NCI-H524 treated with DMSO at 0.1 percent for 48 hours (cell line): ENCODE data around the gene ETV6.

Experiments
- DNase-seq: peaks from one replicate; lab custom pipeline; 2025; lab: John Stamatoyannopoulos, UW

Gene ETV6

DNA sequence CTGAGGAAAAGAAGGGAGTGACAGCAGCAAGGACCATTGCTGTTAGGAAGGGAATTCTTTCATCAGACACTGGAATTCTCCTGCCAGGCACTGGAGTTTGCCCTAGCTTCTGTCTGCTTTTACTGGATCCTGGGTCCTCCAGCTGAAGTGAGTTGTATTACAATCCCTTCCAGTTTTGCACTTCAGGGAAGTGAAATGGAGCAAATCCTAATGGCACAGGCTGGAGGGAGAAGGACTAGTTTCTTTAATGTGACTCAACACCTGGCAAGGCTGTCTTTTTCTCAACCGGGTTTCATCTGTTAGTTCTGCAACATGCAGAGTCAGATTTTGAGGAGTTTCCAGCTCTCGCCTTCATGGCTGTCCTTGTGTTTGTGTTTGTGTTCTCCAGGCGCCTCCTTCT, 45.8 kb downstream of the ETV6 start:
- DNase-seq: no peak

DNA sequence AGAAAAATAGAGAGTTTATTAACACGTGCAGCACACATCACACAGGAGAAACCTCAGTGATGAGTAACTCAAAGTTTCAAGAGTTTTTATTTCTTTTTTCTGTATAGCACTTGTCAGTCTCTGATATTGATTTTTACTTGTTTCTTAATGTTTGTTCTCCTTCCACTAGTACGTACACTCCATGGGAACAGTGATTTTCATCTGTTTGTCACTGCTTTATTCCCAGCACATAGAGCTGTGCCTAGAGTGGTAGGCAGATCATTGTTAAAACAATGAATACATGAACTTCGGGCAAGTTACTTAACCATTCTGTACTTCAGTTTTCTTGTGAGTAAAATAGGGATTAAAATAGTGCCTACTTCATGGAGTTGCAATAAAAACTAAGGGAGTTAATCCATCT, 46.6 kb downstream of the ETV6 start:
- no peak for DNase-seq

DNA sequence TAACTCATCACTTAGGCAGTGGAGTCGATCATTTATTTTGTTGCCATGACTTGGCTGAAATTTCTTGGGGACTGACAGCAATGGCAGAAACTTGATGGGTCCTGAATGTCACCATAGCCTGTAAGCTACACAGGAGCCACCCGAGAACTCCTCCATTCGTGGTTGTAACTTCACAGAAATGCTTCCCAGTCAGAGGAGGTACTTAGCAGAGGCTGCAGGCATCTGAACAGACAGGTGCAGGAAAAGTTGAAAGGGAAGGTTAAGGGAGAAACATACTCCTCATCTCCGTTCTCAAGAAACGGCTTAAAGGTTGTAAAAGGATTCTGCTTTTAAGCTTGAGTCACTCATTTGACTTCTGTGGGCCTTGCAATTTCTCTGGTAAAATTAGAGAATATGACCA, 47.7 kb downstream of the ETV6 start:
- no peak for DNase-seq

GRCh38 chr12:11697670-11698387, 48.4 kb downstream of the ETV6 start:
- DNase-seq: no peak

GRCh38 chr12:11698729-11699128, 49.3 kb downstream of the ETV6 start:
- no peak for DNase-seq

GRCh38 chr12:11701433-11701832, 52.0 kb downstream of the ETV6 start:
- DNase-seq: no peak

DNA sequence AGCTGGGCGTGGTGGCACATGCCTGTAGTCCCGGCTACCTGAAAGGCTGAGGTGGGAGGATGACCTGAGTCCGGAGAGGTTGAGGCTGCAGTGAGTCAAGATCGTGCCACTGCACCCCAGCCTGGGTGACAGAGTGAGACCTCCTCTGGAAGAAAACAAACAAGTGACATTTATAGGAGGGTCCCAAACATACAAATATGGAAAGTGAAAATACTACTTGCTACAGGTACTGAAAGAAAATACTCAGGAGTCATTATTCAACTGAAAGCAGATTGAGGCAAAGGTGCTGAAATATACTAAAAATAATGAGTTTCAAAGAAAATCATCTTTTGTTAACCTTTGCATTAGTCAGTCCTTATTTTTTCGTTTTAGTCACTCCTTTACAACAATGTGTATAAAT, 53.5 kb downstream of the ETV6 start:
- DNase-seq: no peak

GRCh38 chr12:11703378-11703777, 53.9 kb downstream of the ETV6 start:
- no peak for DNase-seq

DNA sequence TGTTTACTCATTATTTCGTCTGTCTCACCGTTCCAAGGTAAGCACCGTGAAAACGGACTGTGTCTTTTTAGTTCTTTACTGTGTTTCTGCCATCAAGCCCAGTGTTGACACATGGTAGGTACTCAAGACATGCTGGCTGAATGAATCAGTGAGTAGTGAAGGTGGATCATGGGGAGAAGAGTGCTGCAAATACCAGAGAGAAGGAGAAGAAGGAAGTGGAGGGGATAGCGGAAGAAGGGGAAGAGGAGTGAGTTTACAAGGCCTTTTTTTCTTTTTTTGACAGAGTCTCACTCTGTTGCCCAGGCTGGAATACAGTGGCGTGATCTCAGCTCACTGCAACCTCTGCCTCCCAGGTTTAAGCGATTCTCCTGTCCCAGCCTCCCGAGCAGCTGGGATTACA, 54.6 kb downstream of the ETV6 start:
- no peak for DNase-seq

- no peak for DNase-seq
These were observed 55.5 kb downstream of the ETV6 start for GRCh38 chr12:11705010-11705409.

GRCh38 chr12:11706509-11707379, 57.3 kb downstream of the ETV6 start:
- no peak for DNase-seq

DNA sequence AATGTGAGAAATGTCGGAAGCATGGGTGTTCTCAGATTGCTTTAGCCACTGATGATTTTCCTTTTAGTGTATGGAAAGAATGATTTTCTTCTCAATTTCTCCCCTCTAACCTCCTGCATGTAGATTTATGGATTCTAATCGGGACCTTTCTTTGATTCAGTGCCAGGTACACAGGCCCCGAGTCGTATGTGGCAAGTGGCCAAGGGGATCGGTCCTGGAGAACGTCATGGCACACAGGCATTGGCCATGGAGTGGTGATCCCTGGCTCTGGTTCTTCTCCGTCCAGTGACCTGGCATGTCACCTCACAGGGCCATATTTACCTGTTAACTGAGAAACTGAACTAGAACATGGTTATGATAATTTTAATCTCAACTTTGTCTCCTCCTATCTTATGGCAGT, 58.1 kb downstream of the ETV6 start:
- DNase-seq: no peak

DNA sequence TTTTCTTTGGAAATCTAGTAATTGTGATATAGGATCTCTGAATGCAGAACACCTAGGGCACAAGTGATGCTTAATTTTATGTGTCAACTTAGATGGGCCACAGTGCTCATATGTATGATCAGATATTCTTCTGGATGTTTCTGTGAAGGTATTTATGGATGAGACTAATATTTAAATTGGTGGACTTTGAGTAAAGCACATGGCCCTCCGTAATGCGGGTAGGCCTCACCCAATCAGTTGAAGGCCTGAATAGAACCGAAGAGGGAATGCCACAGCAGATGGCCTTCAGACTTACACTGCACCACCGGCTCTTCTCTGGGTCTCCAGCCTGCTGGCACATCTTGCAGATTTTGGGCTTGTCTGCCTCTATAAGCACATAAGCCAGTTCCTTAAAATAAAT, 60.0 kb downstream of the ETV6 start:
- DNase-seq: no peak

GRCh38 chr12:11710431-11710830, 61.0 kb downstream of the ETV6 start:
- DNase-seq: no peak

DNA sequence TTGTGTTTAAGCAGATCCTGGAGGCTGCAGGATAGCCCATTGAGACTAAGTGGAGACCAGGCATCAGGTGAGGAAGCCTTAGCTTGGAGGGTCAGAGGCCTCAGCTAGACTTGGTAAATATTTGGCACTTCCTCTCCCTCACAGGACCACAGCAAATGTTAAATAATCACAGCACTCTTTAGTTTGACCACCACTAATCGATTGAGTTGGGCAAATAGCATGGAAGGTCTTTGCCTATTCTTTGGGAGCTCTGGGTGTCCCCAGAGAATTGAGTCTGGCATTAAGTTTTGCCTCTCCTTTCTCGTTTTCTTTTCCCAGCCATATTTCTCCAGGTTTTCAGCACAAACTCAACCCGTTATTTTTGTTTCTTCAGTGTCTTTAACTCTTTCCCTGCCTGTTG, 61.4 kb downstream of the ETV6 start:
- DNase-seq: no peak

GRCh38 chr12:11711651-11712327, 62.3 kb downstream of the ETV6 start:
- no peak for DNase-seq

DNA sequence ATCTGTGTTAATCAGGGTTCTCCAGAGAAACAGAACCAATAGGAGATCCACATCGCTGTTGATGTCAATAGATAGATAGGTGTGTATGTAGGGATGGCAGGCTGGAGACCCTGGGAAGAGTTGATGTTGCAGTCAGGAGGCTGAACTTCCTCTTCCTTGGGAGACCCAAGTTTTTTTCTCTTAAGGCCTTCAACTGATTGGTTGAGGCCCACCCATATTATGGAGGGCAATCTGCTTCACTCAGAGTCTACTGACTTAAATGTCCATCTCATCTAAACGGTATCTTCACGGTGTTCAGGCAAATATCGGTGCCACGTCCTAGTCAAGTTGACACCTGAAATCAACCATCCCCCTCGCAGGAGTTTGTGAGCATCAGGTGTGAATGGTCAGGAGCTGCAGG, 63.0 kb downstream of the ETV6 start:
- no peak for DNase-seq

- no peak for DNase-seq
These were observed 63.7 kb downstream of the ETV6 start for GRCh38 chr12:11713202-11713601.

- no peak for DNase-seq
These were observed 65.2 kb downstream of the ETV6 start for GRCh38 chr12:11714626-11715025.

GRCh38 chr12:11715621-11716020, 66.1 kb downstream of the ETV6 start:
- no peak for DNase-seq

GRCh38 chr12:11716794-11717518, 67.5 kb downstream of the ETV6 start:
- no peak for DNase-seq

GRCh38 chr12:11717519-11717961, 68.1 kb downstream of the ETV6 start:
- DNase-seq: no peak
